HG03139 (cell line): ENCODE results near the gene SPATA32.

Experiments used
- ATAC-seq: cut with Tn5 transposase; IDR thresholded peaks from one replicate; pipeline ENCODE4 v1.9.1; 2021; ENCODE audit not compliant: unreplicated experiment

SPATA32 gene

DNA sequence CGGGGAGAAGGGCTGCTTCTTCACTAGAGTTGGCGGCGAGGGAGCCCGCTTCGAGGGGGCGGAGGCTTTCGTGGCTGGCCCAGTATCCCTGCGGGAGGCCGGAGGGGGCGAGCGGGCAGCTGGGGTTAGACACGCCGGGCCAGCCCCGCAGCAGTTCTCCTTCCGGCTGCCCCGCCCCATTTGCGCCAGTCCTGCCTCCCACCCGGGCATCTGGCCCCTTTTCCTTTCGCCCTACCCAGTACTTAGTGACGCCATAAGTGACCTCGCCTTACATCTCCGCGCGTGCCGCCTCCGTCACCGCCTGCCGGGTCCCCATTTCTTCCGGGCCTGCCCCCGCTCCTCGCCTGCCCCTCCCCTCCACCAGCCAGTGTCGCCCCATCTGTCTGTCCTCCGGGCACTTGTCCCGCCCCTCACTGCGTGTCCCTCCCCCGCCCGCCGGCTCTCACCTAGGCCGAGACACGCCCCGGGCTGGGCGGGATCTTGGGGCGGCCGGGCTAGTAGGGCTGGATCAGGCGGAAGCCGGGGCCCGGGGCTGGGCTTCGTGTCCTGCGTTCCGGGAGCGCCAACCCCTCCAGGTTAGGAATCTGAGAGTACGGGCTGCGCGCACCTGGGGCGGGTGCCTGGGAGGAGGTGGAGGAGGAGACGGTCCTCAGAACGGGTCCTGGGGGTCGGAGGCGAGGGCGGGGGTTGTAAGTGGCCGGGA lies 14.3 kb downstream of the SPATA32 start:
- peak; percentile 57 for ATAC-seq

DNA sequence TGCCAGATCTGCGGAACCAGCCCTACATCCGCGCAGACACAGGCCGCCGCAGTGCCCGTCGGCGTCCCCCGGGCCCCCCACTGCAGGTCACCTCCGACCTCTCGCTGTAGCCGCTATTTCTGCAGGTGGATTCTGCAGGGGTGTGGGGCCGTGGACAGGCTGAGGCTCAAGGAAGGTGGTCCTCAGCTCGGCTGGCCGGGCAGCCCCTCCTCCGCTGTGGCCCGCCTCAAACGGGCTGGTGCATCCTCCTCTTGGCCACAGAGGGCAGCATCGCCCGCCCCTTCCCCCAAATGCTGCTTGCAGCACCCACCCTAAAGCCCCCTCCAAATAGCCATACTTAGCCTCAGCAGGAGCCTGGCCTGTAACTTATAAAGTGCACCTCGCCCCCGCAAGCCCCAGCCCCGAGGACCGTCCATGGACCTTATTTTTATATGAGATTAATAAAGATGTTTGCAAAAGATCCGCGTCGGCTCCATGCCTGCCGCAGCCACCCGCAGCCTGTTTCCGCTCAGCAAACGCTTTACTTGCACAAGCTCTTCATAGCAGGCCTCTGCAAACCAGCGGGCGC lies 14.9 kb downstream of the SPATA32 start:
- ATAC-seq, result no peak

DNA sequence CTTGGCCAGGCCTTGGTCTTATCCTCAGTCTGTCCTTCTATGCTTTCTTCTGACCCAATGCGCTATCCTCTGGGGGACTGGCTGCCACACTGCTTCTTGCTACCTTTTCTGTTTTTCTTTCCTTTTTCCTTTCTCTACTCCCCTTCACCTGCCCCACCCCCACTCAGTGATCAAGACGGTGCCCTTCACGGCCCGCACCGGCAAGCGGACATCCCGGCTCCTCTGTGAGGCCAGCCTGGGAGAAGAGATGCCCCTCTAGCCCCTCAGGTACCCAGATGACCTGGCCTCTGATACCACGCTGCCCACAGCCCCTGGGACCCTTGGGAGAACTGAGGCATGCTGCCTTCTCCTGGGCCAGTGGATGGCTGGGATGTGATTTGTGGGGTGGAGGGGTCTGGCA lies 15.6 kb downstream of the SPATA32 start:
- no peak for ATAC-seq

DNA sequence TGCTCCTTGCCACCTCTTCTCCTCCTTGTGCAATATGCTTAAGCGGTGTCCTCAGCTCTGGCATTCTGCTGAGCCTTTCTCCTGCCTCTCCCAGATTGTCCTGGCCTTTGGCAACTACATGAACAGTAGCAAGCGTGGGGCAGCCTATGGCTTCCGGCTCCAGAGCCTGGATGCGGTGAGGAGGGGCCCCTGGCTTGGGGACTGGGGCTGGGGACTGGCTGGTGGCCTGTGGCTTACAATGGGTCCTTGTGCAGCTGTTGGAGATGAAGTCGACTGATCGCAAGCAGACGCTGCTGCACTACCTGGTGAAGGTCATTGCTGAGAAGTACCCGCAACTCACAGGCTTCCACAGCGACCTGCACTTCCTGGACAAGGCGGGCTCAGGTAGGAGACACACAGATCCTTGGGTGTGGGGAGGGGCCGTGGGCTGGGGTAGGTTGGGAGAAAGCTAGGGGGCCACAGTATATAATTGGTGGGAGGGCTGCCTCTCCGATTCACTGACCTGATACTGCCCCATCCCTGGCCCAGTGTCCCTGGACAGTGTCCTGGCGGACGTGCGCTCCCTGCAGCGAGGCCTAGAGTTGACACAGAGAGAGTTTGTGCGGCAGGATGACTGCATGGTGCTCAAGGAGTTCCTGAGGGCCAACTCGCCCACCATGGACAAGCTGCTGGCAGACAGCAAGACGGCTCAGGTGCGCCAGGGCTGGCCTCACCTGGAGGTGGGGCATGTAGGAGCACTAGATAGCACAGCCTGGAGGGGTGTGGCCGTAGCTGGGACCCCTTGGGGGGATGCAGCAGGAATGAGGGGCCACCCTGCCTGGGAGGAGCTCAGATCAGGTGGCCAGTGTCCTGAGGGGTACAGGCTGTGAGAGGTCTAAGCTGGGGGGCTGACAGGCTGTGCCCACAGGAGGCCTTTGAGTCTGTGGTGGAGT lies 16.9 kb downstream of the SPATA32 start:
- no peak for ATAC-seq

DNA sequence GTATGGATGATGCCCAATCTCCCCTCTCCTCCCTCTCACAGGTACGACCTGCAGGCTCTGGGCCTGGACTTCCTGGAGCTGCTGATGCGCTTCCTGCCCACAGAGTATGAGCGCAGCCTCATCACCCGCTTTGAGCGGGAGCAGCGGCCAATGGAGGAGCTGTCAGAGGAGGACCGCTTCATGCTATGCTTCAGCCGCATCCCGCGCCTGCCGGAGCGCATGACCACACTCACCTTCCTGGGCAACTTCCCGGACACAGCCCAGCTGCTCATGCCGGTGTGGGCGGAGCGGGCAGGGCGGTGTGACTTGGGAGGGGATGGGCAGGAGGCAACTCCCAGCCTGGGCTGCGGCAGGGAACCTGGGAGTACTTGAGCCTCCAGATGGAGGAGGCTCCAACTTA lies 18.1 kb downstream of the SPATA32 start:
- ATAC-seq, result no peak

DNA sequence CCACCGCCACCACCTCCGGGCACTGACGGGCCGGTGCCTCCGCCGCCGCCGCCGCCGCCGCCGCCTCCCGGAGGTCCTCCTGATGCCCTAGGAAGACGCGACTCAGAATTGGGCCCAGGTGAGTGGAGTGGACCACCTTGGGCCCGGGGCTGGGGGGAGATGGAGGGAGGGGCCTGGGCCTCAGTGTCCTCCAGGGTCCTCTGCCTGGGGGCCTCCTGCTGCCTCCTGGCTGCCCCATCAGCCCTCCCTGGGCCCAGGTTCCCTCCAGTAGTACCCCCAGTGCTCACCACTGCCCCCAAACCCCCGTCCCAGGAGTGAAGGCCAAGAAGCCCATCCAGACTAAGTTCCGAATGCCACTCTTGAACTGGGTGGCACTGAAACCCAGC lies 19.9 kb downstream of the SPATA32 start:
- ATAC-seq, result no peak

DNA sequence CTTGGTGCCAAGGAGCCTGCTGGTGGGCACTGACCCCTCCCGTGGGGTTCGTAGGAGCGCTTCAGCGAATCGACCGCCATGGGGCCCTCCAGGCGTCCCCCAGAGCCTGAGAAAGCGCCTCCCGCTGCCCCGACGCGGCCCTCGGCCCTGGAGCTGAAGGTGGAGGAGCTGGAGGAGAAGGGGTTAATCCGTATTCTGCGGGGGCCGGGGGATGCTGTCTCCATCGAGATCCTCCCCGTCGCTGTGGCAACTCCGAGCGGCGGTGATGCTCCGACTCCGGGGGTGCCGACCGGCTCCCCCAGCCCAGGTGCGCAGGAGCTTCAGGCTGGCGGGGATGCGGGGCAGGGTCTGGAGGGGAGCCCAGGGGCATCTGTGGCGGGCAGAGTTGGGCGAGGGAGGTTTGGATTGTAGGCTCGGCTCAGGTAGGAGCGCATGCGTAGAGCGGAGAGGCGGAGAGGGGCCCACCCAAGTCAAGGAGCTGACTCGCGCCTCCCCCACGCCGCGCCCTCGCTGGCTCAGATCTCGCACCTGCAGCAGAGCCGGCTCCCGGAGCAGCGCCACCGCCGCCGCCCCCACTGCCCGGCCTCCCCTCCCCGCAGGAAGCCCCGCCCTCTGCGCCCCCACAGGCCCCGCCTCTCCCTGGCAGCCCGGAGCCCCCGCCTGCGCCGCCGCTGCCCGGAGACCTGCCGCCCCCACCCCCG lies 20.4 kb downstream of the SPATA32 start:
- no peak for ATAC-seq

DNA sequence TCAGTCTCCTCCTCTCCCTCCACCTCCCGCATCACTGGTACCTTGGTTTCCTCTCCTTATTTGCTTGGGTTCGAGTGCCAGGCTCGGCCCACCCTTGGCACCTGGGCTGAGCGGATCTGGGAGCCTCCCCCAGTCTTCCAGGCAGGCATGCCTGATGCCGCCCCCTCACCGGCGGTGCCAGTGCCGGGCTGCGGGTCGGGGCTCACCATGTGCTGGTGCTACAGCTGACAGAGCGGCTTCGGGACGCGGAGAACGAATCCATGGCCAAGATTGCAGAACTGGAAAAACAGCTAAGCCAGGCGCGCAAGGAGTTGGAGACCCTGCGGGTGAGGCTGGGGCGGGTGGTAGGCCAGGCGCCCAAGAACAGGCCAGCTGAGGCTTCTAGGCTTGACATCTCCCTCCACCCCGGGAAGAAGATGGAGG lies 21.0 kb downstream of the SPATA32 start:
- no peak for ATAC-seq

DNA sequence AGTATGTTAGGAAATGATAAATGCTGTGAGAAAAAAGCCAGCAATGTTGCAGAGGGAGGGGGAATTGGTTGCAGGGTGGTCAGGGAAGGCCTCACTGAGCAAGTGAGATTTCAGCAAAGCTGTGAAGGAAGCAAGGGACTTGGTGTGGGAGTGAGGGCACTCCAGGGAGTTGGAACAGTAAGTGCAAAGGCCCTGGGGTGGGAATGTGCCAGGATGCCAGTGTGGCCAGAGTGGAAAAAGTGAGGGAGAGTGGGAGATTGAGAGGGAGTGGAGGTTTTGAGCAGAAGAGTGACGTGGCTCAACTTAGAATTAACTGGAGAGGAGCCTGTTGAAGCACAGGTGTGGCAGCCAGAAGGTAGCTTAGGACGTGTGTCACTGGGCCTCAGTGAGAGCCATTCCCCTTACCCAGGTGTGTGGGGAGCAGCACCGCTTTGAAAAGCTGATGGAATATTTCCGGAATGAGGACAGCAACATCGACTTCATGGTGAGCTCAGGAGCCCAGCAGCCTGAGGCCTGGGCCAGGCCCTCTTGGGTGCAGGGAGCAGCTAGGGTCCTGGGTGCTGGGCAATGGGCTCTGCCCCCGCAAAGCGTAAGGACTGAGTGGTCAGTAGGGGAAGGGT lies 23.6 kb downstream of the SPATA32 start:
- ATAC-seq, result no peak

DNA sequence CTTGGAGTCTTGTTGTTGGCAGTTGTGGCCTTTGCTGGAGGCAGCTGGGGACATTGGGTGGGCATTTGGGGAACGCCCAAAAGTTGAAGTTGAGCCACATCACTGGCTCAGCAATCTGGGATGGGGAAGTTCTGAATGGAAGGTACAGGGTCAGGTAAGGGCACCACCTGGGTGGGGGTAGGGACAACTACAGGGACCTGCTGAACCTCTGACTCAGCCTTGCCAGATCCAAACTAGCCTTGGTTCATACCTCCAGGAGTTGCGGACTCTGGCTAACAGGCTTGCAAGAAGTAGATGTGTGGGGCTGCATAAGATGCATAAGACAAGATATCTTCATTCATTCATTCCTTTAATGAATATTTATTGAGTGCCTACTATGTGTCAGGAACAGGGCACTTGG lies 24.2 kb downstream of the SPATA32 start:
- ATAC-seq, result no peak

DNA sequence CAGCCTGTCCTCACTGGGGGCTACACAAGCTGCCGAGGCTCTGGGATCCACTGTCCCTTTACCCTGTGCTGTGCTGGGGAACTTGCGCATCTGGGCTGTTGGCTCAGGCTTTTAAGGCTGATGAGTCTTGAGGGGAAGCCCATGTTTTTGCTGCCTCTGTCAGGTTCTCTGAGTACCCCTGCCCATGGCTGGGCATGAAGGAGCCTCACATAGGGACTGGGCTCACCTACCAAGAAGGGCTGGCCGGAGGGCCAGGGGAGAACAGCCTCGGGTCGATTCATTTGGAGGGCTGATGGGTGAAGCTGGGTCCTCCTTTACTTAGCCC lies 25.6 kb downstream of the SPATA32 start:
- no peak for ATAC-seq

DNA sequence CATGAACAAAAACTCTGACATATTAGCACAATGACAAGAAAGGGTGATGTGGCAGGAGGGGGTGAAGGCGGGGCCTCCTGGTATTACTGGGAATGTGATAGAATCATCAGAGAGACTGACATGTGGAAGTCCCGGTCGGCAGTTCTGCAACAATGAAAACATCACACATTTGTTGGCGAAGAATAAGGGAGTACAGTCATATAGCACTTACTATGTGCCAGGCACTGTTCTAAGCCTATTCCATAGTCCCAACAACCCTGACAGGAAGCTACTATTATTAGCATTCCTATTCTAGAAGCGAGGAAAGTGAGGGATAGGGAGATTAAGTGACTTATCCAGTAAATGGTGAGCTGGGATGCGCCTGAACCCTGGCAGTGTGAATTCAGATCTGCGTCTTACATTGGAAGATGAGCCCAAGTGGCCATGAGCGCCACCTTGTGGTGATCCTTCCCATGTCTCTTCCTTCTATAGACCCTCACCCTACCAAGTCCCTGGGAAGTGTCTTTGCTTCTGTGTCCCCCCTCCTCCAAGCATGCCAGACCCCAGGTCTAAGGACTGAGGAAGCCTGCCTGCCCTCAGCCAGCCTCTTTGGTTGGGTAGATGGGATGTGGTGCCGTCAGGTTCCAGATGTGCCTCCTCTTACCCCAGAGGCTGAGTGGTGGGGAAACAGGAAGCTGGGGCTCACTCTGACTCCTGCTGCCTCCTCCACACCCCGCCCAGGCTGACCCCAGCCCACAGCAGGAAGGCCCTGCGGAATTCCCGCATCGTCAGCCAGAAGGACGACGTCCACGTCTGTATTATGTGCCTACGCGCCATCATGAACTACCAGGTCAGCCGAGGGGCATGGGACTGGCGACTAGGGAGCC lies 26.2 kb downstream of the SPATA32 start:
- ATAC-seq, result no peak

DNA sequence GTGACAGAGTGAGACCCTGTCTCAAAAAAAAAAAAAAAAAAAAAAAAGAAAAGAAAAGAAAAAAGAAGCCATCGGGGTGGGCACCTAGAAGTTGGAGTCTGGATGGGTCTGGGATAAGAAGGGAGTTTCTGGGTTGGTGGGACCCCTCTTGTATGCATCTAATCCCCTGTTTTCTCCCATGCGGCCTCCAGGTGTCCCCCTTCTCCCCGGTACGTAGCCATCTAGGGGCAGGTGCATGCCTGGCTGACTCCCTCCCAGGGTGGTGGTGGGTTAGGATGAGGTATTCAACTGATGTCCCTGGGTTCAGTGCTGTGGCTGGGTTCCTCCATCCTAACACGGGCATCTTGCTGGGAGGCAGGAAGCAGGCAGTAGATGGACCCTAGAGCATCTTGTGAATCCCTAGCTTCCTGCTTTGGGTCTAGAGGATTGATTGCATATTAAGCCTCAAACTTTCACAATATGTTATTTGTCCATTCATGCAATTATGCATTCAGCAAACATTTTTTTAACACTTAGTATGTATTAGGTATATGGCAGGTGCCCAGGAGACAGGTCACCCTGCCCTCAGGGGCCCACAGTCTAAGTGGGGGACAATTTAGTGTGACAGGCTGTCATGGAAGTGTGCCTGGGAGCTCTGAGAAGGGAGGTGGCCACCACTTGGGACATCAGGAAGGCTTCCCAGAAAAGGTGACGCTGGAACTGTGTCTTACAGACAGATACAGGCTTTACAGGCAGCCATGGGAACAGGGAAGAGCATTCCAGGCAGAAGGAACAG lies 27.1 kb downstream of the SPATA32 start:
- ATAC-seq, result no peak

DNA sequence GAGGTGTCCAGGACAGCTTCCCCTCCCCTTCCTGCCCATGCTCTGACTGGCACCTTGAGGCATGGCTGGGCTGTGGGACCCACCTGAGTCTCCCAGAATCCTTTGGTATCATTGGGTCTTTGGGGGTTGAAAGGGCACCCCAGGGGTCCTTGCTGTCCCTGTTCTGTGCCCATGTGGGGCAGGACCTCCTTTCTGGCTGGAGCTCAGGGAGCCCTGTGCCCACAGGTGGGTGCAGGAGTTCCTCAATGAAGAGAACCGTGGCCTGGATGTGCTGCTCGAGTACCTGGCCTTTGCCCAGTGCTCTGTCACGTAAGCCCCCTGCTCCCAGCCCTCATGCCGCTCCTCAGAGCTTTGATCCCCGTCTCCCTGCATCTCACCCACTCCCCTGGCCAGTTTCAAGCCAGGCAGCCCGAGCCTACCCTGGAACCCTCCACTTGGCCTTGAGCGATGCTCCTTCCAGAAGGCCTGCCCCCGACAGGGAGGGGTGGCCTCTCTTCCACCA lies 28.4 kb downstream of the SPATA32 start:
- no peak for ATAC-seq

DNA sequence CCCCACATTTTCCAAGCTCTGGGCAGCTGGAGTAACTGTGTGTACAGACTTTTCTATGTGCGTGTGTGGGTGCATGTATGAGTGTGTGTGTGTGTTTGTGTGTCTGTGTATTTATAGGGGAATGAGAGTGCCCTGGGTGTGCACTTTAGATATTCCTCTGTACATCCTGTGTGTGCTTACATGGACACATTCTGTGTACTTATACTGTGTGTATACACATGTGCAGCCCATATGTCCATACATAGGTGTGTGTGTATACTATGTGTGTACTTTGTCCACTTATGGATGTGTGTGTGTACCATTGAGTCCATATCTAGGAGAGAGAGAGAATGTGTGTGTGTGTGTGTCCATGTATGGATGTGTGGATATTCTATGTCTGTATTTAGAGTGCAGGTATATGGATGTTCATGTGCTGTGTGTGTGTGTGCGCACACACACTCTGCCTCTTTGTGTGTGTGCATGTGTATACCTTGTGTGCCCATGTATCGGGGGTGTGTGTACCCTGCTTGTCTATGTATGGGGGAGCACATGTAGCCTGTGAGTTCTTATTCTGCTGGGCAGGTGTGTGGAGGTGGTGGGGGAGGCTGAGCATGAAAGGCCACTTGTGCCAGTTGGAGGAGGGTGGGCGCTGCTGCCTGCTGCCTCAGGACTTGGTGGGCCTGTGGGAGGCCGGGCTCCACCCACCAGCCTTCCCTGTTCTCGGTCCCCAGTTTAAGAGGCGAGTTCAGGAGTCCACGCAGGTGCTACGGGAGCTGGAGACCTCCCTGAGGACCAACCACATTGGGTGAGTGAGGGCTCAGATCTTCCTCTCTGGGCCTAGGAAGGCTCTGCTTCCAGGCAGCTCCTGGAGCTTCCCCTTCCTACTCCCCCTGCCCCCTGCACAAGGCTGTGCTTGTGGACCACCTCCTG lies 29.1 kb downstream of the SPATA32 start:
- ATAC-seq, result no peak

DNA sequence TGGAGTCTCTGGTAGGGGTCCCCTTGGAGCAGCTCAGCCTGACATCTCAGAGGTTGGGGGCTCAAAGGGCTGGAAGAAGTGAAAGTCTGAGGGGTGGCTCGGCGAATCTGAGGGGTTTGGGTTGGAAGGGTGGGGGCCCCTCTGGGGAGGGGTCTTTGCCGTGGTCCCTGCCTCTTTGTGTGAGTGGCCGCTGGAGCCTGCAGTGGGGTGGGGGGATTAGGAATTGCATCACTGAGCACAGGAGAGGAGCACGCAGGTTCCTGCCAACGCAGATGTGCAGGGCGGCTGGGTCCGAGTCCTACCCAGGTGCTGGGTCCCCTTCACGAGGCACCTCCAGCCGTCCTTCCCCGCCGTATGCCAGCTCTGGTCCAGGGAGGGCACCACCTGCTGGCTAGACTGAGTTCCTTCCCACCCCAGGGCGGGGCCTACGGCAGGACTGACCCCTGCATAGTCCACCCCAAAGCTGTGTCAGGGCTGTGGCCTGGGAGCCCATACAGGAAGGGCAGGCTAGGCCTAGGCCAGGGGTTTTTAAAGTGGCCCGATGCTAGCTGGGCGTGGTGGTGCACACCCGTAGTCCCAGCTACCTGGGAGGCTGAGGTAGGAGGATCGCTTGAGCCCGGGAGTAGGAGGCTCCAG lies 30.3 kb downstream of the SPATA32 start:
- ATAC-seq, result no peak

DNA sequence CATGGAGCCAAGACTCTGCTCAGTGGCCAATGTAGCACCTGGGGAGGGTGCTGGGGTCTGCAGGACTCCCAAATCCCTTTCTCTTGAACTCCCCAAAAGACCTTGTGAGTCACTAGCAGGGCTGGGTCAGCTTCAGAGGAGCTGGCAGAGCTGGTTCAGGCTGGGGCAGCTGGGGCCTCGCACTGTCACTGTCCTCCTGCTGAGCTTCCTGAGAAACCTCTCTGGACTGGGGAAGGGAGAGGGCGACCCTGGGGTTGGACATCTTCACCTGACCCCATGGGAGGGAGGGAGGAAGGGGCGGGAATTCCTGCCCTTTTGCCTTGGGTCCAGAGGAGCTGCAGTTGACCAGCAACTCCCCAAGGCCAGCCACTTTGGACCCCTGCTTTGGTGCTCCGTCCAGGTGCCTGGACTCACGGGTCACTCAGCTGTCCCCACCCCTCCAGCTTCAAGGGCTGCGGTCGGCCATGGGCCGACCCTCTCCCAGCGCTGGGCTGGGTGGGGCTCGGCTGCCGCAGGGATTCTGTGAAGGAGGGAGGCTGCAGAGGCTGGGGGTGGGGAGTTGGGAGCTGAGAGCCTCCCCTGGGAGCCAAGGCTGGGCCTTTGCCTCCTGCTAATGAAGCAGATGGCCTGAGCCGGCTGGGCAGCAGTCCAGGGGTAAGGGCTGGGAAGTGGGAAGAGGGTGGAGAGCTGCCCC lies 31.0 kb downstream of the SPATA32 start:
- no peak for ATAC-seq
